GM12891 (cell line): ENCODE measurements around the gene COMMD4.

ENCODE experiments used
- POLR2A ChIP-seq: IDR thresholded peaks from 2 replicates; pipeline ENCODE4 v1.6.1; 2011; ENCODE audit warnings: low read depth, low read length, control low read depth
- POLR2AphosphoS5 ChIP-seq: IDR thresholded peaks from 2 replicates; pipeline ENCODE4 v1.6.1; 2011; ENCODE audit warnings: low read depth, low read length, control low read depth
- TAF1 ChIP-seq: IDR thresholded peaks from 2 replicates; pipeline ENCODE4 v1.6.1; 2011; ENCODE audit warnings: low read depth, low read length, control low read depth

DNA sequence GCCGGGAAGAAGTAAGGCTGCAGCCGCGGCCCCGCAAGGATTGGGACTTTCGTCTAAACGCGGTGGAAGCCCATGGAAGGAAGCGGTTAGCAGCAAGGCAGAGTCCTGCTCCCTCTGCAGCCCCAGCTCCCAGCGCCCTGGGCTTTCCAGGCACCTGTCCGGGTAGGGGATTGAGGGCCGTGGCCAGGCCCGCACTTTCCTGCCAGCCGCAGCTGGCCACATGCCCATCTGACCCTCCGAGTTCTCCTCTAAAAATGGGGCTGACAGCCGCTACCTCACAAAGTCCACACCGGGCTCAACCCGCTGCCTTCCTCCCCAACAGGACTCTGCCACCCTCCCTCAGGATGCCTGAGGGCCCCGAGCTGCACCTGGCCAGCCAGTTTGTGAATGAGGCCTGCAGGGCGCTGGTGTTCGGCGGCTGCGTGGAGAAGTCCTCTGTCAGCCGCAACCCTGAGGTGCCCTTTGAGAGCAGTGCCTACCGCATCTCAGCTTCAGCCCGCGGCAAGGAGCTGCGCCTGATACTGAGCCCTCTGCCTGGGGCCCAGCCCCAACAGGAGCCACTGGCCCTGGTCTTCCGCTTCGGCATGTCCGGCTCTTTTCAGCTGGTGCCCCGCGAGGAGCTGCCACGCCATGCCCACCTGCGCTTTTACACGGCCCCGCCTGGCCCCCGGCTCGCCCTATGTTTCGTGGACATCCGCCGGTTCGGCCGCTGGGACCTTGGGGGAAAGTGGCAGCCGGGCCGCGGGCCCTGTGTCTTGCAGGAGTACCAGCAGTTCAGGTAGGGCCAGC lies 12.9 kb downstream of the COMMD4 start:
- TF ChIP-seq POLR2A: no peak
- TF ChIP-seq POLR2AphosphoS5: no peak
- no peak for TF ChIP-seq TAF1
